PFSK-1 (cell line): ENCODE results near the gene PRDM8.

Experiments used
- FOXP2 ChIP-seq: optimal IDR thresholded peaks from 2 replicates; pipeline ENCODE3; 2011; ENCODE audit warnings: borderline replicate concordance, control low read depth, inconsistent platforms; ENCODE audit not compliant: insufficient read depth; ENCODE audit errors: extremely low read length, extremely low read depth
- POLR2AphosphoS5 ChIP-seq: IDR thresholded peaks from 2 replicates; pipeline ENCODE4 v1.6.1; 2012; ENCODE audit warnings: low read depth, mild to moderate bottlenecking, control low read depth, low read length, moderate library complexity
- REST ChIP-seq, 2 experiments: IDR thresholded peaks; 2 replicates each; pipeline versions ENCODE4 v1.6.1 to v1.8.0; 2011 to 2012; ENCODE audit warnings: low read depth in 2 of 2, low read length in 2 of 2, control low read depth in 1 of 2, inconsistent platforms in 1 of 2, mild to moderate bottlenecking in 1 of 2, moderate library complexity in 1 of 2; ENCODE audit not compliant: insufficient read depth in 1 of 2
- SIN3A ChIP-seq: IDR thresholded peaks from 2 replicates; pipeline ENCODE4 v1.6.1; 2012; ENCODE audit warnings: mild to moderate bottlenecking, low read length, moderate library complexity, borderline replicate concordance; ENCODE audit not compliant: insufficient read depth
- TAF1 ChIP-seq: IDR thresholded peaks from 2 replicates; pipeline ENCODE4 v1.6.1; 2012; ENCODE audit warnings: low read length, control low read depth, borderline replicate concordance; ENCODE audit not compliant: insufficient read depth

- TF ChIP-seq POLR2AphosphoS5 (no peak), REST (IDR thresholded peaks at IDR 0.05; ENCODE audit: insufficient read depth in 1 of 2, low read depth in 2 of 2, low read length in 2 of 2) (no peak), TAF1 (no peak), SIN3A (no peak), FOXP2 (no peak)
Measured at GRCh38 chr4:80196259-80196921, 913 bp upstream of the PRDM8 start.
